C4-2B (cell line): ENCODE data around the gene CHI3L1.

ENCODE experiments used
- ZFX ChIP-seq: fragments of 450-650 bp; IDR thresholded peaks from 2 replicates; pipeline ENCODE4 v1.6.1; 2017
- TF ChIP-seq, protein P1 (sequence below): fragments of 450-650 bp; conservative IDR thresholded peaks from 2 replicates; pipeline ENCODE4 v1.5.1; 2017; ENCODE audit warnings: mild to moderate bottlenecking

DNA sequence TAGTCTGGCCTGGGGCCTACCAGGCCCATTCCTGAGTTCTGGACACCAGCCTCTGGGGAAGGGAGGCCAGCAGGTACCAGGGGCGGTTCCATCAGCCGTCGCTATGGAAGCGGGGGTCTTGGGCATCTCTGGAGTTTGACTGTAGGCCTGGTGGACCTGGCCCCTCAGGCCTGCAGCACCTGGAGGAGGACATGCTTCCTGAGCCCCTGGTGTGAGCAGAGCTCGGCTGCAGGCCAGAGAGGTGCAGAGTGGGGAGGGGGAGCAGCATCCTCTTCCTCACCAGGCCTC lies 18.6 kb downstream of the CHI3L1 start:
- TF ChIP-seq, protein P1, sequence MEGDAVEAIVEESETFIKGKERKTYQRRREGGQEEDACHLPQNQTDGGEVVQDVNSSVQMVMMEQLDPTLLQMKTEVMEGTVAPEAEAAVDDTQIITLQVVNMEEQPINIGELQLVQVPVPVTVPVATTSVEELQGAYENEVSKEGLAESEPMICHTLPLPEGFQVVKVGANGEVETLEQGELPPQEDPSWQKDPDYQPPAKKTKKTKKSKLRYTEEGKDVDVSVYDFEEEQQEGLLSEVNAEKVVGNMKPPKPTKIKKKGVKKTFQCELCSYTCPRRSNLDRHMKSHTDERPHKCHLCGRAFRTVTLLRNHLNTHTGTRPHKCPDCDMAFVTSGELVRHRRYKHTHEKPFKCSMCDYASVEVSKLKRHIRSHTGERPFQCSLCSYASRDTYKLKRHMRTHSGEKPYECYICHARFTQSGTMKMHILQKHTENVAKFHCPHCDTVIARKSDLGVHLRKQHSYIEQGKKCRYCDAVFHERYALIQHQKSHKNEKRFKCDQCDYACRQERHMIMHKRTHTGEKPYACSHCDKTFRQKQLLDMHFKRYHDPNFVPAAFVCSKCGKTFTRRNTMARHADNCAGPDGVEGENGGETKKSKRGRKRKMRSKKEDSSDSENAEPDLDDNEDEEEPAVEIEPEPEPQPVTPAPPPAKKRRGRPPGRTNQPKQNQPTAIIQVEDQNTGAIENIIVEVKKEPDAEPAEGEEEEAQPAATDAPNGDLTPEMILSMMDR: no peak
- no peak for TF ChIP-seq ZFX
